GM03348 (cell line): Measurements from ENCODE around the gene FAT4.

Source experiments
- DNase-seq: peaks from one replicate; pipeline ENCODE4 v3.0.0; 2012; ENCODE audit warnings: low spot score

Gene FAT4, protein sequence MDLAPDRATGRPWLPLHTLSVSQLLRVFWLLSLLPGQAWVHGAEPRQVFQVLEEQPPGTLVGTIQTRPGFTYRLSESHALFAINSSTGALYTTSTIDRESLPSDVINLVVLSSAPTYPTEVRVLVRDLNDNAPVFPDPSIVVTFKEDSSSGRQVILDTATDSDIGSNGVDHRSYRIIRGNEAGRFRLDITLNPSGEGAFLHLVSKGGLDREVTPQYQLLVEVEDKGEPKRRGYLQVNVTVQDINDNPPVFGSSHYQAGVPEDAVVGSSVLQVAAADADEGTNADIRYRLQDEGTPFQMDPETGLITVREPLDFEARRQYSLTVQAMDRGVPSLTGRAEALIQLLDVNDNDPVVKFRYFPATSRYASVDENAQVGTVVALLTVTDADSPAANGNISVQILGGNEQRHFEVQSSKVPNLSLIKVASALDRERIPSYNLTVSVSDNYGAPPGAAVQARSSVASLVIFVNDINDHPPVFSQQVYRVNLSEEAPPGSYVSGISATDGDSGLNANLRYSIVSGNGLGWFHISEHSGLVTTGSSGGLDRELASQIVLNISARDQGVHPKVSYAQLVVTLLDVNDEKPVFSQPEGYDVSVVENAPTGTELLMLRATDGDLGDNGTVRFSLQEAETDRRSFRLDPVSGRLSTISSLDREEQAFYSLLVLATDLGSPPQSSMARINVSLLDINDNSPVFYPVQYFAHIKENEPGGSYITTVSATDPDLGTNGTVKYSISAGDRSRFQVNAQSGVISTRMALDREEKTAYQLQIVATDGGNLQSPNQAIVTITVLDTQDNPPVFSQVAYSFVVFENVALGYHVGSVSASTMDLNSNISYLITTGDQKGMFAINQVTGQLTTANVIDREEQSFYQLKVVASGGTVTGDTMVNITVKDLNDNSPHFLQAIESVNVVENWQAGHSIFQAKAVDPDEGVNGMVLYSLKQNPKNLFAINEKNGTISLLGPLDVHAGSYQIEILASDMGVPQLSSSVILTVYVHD (N-terminal part only)

DNA sequence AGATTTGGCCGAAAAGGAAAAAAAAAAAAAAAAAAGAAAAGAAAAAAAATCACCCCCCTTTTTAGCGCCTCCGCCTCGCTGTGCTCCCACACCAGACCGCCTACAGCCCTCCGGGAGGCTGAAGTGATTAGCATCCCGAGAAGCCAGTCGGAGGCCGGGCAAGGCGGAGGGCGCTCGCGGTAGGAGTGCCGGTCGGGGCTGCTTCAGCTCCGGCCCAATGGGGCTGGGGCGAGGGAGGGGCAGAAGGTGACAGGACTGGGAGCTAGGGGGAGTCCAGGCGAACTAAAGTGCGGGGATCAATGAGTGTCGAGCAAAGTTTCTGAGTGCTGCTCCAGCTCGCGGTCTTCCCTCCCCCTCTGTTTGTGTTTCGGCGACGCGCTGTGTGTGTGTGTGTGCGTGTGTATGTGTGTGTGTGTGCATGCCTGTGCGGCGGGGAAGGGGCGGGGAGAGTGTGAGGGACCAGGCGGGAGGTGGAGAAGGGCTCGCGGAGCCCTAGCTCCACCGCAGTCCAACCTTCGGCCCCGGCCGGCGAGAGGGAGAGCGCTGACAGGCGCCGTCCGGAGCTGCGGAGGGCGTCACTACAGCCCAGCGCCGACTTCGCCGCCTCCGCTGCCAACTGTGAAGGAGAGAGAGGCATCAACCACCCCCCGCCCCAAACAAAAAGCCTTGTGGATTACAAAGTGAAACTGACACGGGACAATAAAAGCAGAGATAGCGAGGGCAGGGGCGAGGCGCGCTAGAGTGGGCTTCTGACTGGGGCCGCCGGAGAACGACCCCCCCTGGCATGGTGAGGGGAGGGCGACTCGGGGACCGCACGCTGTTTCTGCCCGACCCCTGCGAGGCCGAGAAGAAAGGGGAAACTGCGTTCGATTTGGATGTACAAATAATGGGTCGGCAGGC is at the start of gene FAT4:
Gene FAT4 (plus strand): TSS at position 280 of the 900 bp plus-strand sequence. CDS start 1,457 bp downstream, outside the sequence.
- DNase-seq = peak; percentile 96

DNA sequence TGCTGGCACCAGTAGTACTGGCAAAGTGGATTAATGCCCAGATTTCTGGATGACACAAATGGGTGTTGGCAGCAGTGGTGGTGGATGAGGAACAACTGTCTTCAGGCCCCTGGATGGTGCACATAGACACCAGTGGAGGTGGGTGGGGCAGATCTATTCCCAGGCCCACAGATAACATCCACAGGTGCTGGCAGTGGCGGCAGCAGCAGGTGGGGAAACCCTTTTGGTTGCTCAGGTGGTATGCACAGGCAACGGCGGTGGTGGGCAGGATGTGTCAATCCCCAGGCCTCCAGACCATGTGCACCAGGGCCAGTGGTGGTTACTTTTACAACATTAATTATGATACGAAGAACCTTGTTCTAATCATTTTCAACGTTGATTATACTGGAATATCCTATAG is 48.9 kb upstream of the FAT4 start:
- DNase-seq = no peak

DNA sequence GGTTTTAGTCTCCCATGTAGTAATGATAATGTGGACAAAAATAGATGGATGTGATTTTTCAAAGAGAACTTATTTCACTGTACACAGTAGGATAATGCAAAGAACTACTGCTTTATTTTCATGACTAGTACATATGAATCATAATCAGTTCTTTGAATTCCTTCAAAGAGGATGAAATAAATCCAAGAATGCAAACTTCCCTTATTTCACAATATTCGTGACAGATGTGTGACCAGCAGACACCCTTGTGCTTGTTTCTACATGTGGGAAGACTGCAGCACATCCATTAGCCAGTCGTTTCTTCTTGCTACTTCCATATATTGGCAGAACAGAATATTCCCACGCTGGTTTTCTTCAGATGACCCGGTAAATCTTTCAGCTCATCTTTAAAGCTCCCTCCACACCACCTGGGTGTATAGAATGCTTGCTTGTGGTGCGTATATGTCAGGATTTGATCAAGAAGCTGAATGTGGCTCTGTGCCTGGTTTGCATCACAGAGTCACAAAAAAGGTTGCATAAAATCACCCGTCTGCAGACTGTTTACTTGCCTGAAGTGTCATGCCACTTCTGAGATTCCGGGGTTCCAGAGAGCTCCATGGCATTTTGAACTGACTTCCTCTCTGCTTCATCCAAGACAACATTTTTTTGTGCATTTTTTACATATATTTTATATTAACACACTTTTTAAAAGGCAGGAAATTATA is 47.7 kb upstream of the FAT4 start:
- DNase-seq = peak; percentile 65

DNA sequence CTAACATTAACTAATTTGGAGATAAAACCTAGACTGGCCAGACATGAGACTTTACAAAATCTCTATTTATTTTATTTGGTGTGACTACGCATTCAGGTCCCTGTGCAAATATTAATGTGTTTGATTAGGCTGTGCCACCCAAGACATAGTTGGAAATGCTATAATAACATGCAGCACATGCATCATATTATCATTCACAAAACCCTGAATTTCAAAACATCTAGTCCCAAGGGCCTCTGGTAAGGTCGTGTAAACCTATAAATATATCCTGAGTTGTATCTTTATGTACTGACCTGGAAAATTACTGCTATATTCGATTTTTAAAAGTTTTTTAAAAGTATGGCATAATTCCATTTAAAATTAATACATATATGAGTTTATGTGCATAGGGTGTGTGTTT is 47.1 kb upstream of the FAT4 start:
- DNase-seq = no peak

DNA sequence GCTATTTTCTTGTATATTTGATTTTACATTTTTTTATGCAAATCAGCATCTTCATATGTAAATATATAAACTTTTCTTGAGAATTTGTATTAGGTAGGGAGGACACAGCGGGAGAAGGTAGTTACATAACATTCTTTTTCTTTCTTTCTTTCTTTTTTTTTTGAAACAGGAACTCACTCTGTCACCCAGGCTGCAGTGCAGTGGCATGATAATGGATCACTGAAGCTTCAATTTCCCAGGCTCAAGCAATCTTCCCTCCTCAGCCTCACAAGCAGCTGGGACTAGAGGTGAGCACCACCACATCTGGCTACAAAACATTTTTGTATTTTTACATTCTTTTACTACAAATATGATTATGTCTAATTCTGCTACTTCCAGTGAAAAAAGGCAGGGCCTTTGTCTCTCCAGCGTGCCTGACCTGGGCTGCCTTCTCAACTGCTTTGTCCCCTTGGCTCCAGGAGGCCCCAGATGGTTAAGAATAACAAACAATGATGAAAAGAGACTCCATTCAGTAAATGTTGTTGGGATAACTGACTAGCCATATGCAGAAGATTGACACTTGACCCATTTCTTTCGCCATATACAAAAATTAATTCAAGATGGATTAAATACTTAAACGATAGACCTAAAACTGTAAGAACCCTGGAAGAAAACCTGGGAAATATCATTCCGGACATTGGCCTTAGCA is 46.5 kb upstream of the FAT4 start:
- DNase-seq = no peak

DNA sequence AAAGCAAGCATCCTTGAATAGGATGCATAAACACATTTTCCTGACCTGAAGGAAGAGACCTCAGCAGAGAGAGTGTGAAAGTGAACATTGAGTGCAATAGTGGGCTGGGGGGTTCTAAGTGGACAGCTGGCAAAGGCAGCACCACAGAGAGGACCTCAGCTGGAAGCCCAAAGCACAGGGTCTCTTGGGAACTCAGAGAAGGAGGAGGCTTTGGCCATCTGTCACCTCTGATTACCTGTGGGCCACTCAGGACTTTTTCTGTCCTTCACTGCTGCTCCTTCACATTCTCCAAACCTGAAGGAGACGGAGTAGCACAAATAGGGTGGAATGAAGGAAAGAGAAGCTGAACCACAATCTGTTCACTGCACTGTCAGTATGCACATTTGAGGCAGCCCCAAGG is 37.9 kb upstream of the FAT4 start:
- DNase-seq = no peak

DNA sequence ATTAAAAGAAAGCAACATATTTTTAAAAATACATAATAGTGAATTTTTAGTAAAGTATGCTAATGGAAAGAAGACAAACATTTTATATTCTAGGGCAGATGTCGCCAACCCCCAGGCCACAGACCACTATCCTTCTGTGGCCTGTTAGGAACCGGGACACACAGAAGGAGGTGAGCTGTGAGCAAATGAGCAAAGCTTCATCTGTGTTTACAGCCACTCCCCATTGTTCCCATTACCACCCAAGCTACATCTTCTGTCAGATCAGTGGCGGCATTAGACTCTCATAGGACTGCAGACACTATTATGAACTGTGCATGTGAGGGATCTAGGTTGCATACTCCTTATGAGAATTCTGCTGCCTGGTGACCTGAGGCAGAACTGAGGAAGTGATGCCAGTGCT is 37.0 kb upstream of the FAT4 start:
- DNase-seq = no peak

DNA sequence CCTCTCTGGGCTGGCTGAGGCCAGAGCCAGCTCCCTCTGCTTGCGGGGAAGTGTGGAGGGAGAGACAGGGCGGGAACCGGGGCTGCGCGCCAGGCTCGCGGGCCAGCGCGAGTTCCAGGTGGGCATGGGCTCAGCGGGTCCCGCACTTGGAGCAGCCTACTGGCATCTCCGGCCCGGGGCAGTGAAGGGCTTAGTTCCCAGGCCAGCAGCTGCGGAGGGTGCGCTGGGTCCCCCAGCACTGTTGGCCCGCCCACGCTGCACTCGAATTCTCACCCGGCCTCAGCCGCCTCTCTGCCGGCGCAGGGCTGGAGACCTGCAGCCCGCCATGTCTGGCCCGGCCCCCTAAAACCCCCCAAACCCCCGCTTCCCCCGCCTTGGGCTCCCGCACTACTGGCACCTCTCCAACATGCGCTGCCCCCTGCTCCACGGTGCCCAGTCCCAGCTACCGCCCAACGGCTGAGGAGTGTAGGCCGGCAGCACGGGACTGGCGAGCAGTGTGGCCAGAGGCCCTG is 33.8 kb upstream of the FAT4 start:
- DNase-seq = no peak

DNA sequence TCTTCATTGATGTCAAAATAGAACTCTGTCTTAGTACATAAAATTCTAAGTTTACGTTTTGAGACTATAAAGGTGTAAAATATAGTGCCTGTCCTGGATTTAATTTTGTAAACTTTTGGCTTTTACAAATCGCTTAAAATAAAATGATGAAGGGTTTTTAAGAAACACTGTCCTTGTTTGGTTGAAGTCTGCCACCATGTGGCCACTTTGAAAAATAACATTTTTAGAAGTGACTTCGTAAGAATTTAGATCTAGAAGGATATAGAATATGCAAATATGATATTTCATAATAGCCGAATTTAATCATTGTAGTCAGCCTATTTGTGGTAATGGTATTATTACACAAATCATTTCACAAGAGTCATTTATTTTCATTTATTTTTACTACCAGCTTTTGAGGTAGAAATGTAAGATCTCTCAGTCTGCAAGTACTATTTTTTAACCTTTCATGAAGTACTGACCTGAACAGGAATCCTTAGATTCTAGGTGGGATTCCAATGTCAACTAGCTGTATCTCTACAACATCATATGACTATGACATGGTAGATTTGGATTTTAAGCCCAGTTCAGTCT is 31.0 kb upstream of the FAT4 start:
- peak; percentile 44 for DNase-seq

DNA sequence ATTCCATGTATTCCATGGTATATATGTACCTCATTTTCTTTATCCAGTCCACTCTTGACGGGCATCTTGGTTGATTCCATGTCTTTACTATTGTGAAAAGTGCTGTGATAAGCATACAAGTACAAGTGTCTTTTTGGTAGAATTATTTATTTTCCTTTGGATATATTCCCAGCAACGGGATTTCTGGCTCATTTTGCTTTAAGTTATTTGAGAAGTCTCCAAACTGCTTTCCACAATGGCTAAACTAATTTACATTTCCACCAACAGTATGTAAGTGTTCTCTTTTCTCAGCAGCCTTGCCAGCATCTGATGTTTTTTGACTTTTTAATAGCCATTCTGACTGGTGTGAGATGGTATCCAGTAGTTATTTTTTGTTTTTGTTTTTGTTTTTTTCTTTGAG is 17.6 kb upstream of the FAT4 start:
- no peak for DNase-seq

DNA sequence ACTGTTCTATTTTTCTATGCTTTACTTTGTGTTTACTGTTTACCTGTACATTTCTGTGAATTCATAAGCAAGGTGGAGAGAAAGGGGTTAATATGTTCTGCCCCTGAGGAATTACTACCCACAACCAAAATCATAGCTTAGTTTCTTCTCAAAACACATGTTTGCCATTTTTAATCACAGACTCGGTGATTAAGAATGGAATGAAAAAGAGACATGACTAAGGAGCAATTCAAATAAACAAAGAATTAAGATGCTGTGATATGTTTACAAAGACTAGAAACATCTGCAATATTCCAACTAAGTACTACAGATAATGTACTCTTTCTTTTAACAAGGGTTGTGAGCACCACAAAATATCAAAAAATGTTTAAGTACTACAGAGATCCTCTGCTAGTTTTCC is 11.7 kb upstream of the FAT4 start:
- peak; percentile 11 for DNase-seq

DNA sequence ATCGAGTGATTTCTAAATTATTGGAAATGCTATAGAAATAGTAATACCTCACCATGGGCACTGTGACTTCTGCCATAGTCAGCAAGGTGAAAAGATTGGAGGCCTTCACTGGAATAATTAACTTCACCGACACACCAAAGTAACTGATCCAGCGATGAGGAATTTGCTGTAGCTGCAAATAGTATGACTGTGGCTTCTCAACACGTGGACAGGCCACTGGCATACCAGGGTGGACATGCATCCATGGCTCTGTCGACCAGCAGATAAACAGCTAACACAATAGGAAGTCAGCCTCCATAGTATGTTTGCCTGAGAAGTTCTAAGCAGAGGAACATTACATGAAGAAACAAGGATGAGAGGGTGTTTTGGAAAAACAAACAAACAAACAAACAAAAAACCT is 10.9 kb upstream of the FAT4 start:
- no peak for DNase-seq

DNA sequence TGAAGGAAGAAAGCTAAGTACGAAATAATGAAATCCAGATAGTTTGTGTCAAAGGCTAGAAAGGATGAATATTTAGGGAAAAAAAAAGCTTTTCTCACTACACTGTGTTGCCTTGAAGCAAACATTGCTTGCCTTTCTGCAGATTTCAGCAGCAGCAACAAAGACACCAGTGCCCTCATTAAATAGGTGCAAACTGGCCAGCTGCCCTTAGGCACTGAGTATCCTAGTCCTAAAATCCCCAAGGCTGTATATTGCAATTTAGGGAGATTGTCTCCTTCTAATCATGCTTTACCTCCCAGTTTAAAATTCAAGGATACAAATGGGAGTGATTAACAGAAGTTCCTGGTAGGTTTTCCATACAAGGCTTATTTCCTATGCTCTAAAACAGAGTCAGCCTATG is 8.6 kb upstream of the FAT4 start:
- DNase-seq = no peak

DNA sequence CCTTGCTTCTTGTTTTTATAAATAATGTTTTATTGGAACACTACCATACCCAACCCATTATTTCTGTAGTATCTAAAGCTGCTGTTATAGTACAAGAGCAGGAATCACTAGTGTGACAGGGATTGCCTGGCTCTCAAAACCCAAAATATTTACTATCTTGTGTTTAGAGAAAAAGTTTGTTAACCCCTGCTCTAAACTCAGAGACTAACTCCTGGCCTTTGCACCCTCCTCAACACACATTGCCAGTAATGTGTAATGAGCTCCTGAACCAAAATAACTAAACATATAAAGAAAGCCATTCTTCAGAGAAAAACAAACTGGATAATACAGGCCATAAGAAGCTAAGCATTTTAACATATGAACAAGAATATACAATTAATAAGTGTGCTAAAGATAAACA is 8.2 kb upstream of the FAT4 start:
- no peak for DNase-seq

DNA sequence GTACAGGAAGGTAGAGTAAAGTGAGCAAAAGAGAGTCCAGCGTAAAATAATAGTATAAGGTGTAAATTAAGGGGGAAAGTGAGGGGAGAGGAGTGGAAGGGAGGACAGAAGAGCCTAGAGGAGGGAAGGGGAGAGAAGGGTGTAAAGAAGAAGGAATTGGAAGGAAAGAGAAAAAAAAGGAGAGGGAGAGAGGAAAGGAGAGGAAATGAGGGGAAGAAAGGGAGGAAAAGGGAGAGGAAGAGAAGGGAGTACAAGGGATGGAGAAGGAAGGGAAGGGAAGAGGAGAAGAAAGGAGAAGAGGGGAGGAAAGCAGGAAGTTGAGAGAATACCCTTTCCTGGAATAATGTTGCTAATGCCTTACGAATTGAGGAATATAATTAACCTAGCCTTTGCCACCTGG is 3.3 kb upstream of the FAT4 start:
- no peak for DNase-seq

DNA sequence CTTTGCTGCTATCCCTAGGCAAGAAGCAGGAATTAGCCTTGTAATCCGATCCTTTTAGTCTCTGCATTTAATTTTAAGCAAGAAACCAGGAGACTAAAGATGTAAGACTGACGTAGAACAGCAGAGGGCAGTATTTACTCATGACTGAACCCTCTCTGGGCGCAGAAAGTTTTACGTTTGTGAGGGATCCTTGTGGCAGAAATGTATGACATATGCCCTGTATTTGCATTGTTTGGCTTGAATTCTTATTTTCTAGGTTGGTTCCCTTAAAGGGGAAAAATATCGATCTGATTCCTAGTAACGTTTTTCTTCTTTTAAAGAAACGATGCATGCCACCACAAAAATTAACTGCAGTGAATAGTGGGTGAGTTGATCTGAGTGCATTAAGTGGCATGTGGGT is 1.3 kb upstream of the FAT4 start:
- DNase-seq = peak; percentile 62

DNA sequence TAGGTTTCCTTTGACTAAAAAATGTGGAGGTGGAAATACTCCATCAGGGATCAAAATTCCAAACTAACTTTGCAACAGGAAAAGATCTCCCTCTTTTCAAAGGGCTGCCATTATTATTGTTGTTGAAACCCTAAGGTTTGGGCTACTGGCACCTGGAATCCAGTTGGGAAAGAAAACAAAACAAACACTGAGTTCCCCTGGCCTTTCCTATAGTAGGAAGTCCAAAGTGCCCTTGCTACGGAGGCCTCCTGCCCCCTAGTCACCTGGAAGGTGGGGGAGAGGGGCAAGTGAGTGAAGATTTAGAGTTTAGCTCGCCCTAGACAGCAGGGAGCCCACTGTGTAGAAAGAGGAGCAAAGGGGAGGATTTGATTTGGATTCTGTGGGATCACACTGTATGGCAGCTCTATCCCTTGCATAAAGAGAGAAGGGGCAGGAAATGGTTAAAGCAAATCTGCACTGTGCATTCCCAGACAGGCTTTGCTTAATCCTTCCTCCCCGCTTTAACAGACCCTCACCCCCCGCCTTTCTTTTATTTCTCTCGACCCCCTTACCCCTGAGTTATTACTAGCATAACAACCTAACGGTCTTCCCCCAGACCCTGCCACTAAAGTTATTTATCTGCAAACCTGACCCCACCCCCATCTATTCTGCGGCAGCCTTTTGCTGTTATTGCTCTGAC is 627 bp upstream of the FAT4 start:
- no peak for DNase-seq

DNA sequence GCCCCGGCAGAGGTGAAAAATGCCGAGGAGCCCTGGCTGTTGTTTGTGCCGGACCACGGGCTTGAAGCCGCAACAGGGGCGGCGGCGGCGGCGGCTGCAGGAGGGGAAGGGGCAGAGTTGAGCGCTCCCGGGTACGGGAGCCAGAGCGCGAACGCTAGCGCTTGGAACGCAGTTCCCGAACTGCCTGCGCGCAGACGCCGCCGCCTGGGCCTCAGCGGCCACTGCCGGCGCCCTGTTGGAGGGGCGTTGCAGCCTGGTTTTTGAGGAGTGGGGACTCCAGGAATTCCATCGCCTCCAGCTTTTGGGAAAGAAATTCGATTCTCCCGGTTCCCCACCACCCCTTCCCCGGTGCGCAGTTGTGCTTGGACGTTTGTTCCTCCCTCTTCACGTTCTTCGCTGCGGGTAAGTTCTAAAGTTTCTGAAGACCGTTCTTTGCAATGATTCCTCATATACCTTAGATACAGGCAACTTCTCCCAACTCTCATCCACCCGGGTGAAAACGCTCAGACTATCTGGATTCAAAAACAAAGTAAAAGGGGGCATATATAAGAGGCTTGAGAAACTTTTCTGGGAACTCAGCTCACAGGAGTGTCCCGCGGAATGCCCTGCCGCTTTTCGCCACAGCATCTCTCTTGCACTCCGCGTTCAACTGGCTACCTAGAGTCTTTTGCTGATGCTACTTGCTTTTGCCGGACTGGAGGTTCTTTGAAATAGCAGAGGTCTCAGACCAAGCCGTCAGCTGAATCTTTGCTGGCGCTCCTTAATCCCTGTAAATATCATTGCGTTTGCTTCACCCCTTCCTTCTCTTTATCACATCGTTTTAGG is 1.0 kb downstream of the FAT4 start:
- peak; percentile 61 for DNase-seq

DNA sequence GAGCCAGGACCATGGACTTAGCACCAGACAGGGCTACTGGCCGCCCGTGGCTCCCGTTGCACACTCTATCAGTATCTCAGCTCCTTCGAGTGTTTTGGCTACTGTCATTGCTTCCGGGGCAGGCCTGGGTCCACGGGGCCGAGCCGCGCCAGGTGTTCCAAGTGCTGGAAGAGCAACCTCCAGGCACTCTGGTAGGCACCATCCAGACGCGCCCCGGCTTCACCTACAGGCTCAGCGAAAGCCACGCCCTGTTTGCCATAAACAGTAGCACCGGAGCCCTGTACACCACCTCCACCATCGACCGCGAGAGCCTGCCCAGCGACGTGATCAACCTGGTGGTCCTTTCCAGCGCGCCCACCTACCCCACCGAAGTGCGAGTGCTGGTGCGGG is 1.6 kb downstream of the FAT4 start:
- peak; percentile 39 for DNase-seq
